IPS-NIHi7 (cell line): ENCODE data around the gene DSTYK.

Source experiments
- DNase-seq: peaks from one replicate; pipeline ENCODE4 v3.0.0; 2012; ENCODE audit warnings: mixed read lengths; ENCODE audit errors: extremely low spot score

Gene DSTYK

DNA sequence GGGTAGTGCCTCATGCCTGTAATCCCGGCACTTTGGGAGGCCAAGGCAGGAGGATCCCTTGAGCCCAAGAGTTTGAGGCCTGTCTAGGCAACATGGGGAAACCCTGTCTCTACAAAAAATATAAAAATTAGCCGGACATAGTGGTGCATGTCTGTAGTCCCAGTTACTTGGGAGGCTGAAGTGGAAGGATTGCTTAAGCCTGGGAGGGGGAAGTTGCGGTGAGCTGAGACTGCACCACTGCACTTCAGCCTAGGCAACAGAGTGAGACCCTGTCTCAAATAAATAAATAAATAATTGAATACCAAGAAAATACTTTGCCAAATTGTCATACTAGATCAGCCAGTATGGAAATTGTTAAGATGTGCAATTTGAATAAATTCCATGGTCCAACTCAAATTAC is 83.9 kb downstream of the DSTYK start:
- DNase-seq: no peak

- no peak for DNase-seq
These were observed 86.8 kb downstream of the DSTYK start for GRCh38 chr1:205124726-205125125.

DNA sequence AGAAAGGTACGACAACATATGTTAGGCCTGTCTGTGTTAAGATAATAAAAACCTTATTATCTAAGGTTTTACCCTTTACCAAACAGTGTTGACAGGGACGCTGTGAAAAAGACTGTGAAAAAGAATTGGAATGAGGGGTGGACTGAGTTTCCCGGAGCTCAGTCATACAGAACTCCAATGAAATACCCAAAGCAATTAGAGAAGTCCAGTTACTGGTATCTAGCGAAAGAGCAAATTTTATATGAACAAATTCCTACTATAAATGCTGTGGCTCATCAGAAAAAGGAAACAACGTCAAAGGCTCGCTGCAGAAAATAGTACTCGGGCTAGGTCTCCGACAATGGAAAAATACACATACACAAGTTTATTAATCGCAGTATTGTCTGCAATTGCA is 89.0 kb downstream of the DSTYK start:
- DNase-seq: no peak

- peak; percentile 94 for DNase-seq
These were observed 89.6 kb downstream of the DSTYK start, which contains the start of gene RBBP5 for GRCh38 chr1:205121660-205122488. Gene RBBP5, minus strand, starts transcription at chr1:205121978. Its CDS starts 105 bp downstream, at chr1:205121873.

GRCh38 chr1:205118752-205119151 is 92.8 kb downstream of the DSTYK start:
- DNase-seq: no peak

- DNase-seq: no peak
These were observed 100.1 kb downstream of the DSTYK start for GRCh38 chr1:205111354-205111753.

GRCh38 chr1:205109711-205110110 is 101.8 kb downstream of the DSTYK start:
- no peak for DNase-seq

DNA sequence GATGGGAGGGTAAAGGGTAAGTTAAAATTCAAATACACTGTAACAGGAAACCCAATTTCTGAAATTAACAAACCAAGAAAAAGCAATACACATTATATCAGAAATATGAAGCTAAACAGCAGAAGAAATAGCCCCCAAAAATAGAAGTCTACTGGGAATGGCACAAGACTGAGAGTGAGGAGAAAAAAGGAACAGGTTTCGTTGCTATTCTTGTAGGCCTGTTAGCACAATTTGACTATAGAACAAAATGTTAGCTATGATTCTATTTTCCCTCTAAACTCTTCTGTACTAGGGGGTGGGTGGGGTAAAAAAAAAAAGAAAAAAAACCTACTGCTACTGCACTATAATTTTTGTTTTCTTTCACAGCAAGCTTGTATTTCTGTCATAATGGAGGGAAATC is 102.2 kb downstream of the DSTYK start:
- no peak for DNase-seq

- DNase-seq: no peak
These were observed 103.0 kb downstream of the DSTYK start for GRCh38 chr1:205108464-205108863.

GRCh38 chr1:205107327-205107726 is 104.2 kb downstream of the DSTYK start:
- no peak for DNase-seq

- no peak for DNase-seq
These were observed 109.1 kb downstream of the DSTYK start for GRCh38 chr1:205102404-205102803.

DNA sequence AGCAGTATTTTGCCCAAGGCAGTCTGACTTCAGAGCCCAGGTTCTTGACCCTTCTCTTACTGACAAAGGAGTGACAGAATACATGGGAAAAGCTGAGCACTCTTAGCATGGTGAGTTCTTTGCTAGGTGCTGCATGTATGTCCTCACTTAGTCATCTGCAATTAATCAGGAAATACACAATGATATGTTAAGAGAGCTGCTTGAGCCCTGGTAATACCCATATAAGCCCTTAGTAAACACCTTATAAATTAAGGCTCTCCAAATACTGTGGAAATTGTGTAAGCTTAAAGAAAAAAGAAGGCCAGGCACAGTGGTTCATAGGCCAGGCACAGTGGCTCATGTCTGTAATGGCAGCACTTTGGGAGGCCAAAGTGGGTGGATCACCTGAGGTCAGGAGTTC is 113.3 kb downstream of the DSTYK start:
- no peak for DNase-seq

DNA sequence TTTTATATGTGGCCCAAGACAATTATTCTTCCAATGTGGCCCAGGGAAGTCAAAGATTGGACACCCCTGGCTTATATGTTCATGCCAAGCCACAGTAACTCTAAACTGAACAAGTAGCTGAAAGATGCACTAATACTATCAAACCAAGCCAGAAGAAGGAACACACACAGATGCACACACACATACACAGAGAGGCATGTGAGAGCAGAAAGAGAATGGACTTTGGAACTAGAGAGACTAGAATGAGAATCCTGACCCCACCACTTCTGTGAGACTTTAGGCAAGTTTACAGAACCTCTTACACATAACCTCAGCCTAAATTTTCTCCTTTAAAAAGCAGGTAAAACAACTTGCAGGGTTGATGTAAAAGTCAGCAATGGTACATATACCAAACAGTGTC is 116.1 kb downstream of the DSTYK start:
- DNase-seq: no peak
